Naive thymus-derived CD4-positive, alpha-beta T cell (primary cell): ENCODE data around the gene CHTOP. TPM values are rescaled to one million over a fixed set of nuclear protein-coding genes. Genes with fewer than 3 reads are reported as not detected.

Source experiments
- ATAC-seq: fragments of 150-1000 bp; cut with Tn5 transposase; 2 replicates; pipeline ENCODE4 v1.10.0; 2021; ENCODE audit warnings: mild to moderate bottlenecking, moderate library complexity
- CTCF ChIA-PET: fragments of 350-600 bp; sonication (Branson Sonifier 250); formaldehyde crosslinking; loops from one replicate; lab custom pipeline; 2021; ENCODE audit warnings: antibody characterized with exemption; lab: Charles Lee
- POLR2A ChIA-PET: fragments of 350-600 bp; sonication (Branson Sonifier 250); formaldehyde crosslinking; loops from one replicate; lab custom pipeline; 2021; ENCODE audit warnings: antibody characterized with exemption, inconsistent platforms; lab: Charles Lee
- DNase-seq, 9 donors: peaks; one replicate each; pipeline versions ENCODE4 v3.0.0 to v3.0.0-alpha.2; 2020 to 2022; ENCODE audit warnings: mixed read lengths in 1 of 9
- H3K27ac ChIP-seq: one replicate; pipeline ENCODE4 v1.7.0; 2013; ENCODE audit warnings: mild to moderate bottlenecking, low read depth, low read length, moderate library complexity
- H3K27me3 ChIP-seq, 2 donors: one replicate each; pipeline ENCODE4 v1.7.0; 2013; ENCODE audit warnings: low read length in 2 of 2, mild to moderate bottlenecking in 2 of 2, moderate library complexity in 2 of 2; ENCODE audit not compliant: control insufficient read depth in 2 of 2, insufficient read depth in 2 of 2
- H3K36me3 ChIP-seq, 3 experiments: 1 replicate in 2 of 3; 2 replicates in 1 of 3; pipeline ENCODE4 v1.7.0; 2013; ENCODE audit warnings: low read length in 3 of 3, mild to moderate bottlenecking in 3 of 3, moderate library complexity in 1 of 3; ENCODE audit not compliant: insufficient read depth in 3 of 3, control insufficient read depth in 2 of 3
- H3K4me1 ChIP-seq, 2 donors: one replicate each; pipeline ENCODE4 v1.7.0; 2013; ENCODE audit warnings: low read length in 2 of 2, mild to moderate bottlenecking in 2 of 2, moderate library complexity in 1 of 2; ENCODE audit not compliant: control insufficient read depth in 2 of 2, insufficient read depth in 2 of 2
- H3K4me3 ChIP-seq: 2 replicates; pipeline ENCODE4 v1.7.0; 2013; ENCODE audit warnings: mild to moderate bottlenecking, low read length
- H3K9me3 ChIP-seq, 3 experiments: 1 replicate in 2 of 3; 2 replicates in 1 of 3; pipeline ENCODE4 v1.7.0; 2013; ENCODE audit warnings: low read length in 3 of 3; ENCODE audit not compliant: control insufficient read depth in 2 of 3
- H3K27ac Mint-ChIP-seq, 9 donors: one replicate each; pipeline ENCODE4 v1.8.0; 2020 to 2022; ENCODE audit warnings: mixed read lengths in 9 of 9, mild to moderate bottlenecking in 8 of 9, moderate library complexity in 5 of 9, inconsistent platforms in 2 of 9
- H3K27me3 Mint-ChIP-seq, 5 donors: one replicate each; pipeline ENCODE4 v1.8.0; 2021 to 2022; ENCODE audit warnings: mixed read lengths in 5 of 5, mild to moderate bottlenecking in 1 of 5
- H3K36me3 Mint-ChIP-seq, 5 donors: one replicate each; pipeline ENCODE4 v1.8.0; 2020 to 2022; ENCODE audit warnings: mixed read lengths in 5 of 5, mild to moderate bottlenecking in 3 of 5, inconsistent platforms in 1 of 5
- H3K4me1 Mint-ChIP-seq, 7 donors: one replicate each; pipeline ENCODE4 v1.8.0; 2020 to 2022; ENCODE audit warnings: mixed read lengths in 7 of 7, mild to moderate bottlenecking in 3 of 7, inconsistent platforms in 1 of 7
- H3K4me3 Mint-ChIP-seq, 10 donors: one replicate each; pipeline ENCODE4 v1.8.0; 2020 to 2022; ENCODE audit warnings: mild to moderate bottlenecking in 10 of 10, mixed read lengths in 10 of 10, moderate library complexity in 6 of 10, inconsistent platforms in 2 of 10
- H3K9me3 Mint-ChIP-seq, 11 donors: one replicate each; pipeline ENCODE4 v1.8.0; 2020 to 2022; ENCODE audit warnings: mixed read lengths in 11 of 11, mild to moderate bottlenecking in 4 of 11, inconsistent platforms in 1 of 11, moderate library complexity in 1 of 11
- intact Hi-C, 2 donors: fragments of 100-400 bp; cut with micrococcal nuclease; formaldehyde crosslinking; loops; one replicate each; pipeline ENCODE4 v1.15.1; 2023
- polyA plus RNA-seq, 2 donors: library from polyadenylated mRNA; unstranded; fragments of 300-500 nt; fragmentation: Illumina TruSeq; gene quantifications; one replicate each; pipeline ENCODE4 v1.2.3, GENCODE V29; 2021
- total RNA-seq, 6 experiments: library from RNA in 5 of 6; stranded (reverse) in 5 of 6; gene quantifications; 1 replicate in 5 of 6; 2 replicates in 1 of 6; pipeline ENCODE4 v1.2.3 and lab custom pipeline; 2021 to 2026

Gene CHTOP
- total and polyA plus RNA-seq, 7 experiments from 2014 or later, result 57.4 to 143 (median 101) TPM

DNA sequence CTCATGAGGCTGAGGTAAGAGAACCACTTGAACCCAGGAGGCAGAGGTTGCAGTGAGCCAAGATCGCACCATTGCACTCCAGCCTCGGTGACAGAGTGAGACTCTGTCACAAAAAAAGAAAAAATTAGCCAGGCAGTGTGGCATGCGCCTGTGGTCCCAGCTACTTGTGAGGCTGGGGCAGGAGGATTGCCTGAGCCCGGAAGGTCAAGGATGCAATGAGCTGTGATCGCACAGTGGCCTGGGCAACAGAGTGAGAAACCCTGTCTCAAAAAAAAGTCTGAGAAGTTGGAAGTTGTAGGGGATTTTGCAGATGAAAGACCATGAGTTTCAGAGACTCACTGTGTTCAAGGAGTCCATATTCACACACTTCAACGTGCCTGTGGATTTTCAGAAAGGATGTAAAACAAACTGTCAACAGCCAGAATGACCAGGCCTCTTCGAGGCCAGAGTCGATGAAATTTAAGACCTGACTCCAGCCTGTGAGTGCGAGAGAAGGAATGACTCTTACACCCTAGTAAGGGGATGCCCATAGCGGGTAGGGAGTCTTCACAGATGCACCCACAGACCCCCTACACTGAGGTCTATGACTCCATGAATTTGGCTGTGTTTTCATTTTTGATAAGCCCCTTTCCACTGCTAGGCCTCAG, 8.8 kb upstream of the CHTOP start:
- Mint-ChIP-seq H3K4me1 (peaks cover 0 to 10% (median 0%) of the 10 kb centered on the region in 7 donors), H3K27ac (no peak overlapping the region), H3K36me3 (peaks cover 0 to 7% (median 0%) of the 10 kb centered on the region in 5 donors), H3K4me3 (no peak overlapping the region), H3K9me3 (no peaks in the 10 kb centered on the region), H3K27me3 (peaks cover 0 to 12% (median 0%) of the 10 kb centered on the region in 5 donors)
- Histone ChIP-seq H3K27me3 (peaks cover 0 to 2% of the 10 kb centered on the region in 2 donors), H3K4me3 (no peak overlapping the region), H3K36me3 (no peaks in the 10 kb centered on the region), H3K27ac (no peak overlapping the region), H3K9me3 (no peaks in the 10 kb centered on the region), H3K4me1 (no peaks in the 10 kb centered on the region)
- ChIA-PET CTCF (no interaction called here), POLR2A (no interaction called here)
- intact Hi-C loops, result no loop called here
- DNase-seq, result no peak
- ATAC-seq, result no peak

DNA sequence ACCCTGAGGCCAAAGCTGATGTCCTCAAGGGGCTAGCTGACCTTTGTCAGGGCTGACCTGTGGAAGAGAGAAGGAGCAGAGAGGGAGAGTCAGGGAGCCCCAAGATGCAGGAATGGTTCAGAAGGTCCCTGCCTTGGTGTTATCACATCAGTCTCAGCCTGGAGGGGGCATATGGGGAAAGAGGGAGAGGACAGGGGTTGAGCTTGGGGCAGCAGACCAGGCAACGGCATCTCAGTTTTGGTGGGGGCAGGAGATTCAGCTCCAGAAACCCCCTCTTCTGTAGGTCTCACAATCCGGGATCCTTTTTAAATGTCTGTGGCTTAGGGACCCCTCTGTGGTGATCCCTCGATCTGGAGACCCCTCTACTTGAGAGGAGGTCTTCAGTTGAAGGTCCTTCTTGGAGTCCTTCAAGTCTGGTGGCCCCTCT, 7.4 kb upstream of the CHTOP start:
- Mint-ChIP-seq H3K36me3 (peaks cover 0 to 7% (median 0%) of the 10 kb centered on the region in 5 donors), H3K27me3 (peaks cover 0 to 12% (median 0%) of the 10 kb centered on the region in 5 donors), H3K9me3 (no peaks in the 10 kb centered on the region), H3K27ac (no peak overlapping the region), H3K4me3 (no peak overlapping the region), H3K4me1 (peaks cover 0 to 11% (median 0%) of the 10 kb centered on the region in 7 donors)
- ATAC-seq (no peak), DNase-seq (no peak)
- Histone ChIP-seq H3K4me1 (no peaks in the 10 kb centered on the region), H3K36me3 (no peaks in the 10 kb centered on the region), H3K9me3 (no peaks in the 10 kb centered on the region), H3K27me3 (peaks cover 0 to 2% of the 10 kb centered on the region in 2 donors), H3K27ac (no peak overlapping the region), H3K4me3 (no peak overlapping the region)
- CTCF ChIA-PET, result interaction anchor here (0.8 kb wide), 1 partner anchor 82 kb away, joined by 3 read pairs; no protein-coding TSS in a partner anchor
- intact Hi-C loops, result no loop called here
- POLR2A ChIA-PET, result no interaction called here

DNA sequence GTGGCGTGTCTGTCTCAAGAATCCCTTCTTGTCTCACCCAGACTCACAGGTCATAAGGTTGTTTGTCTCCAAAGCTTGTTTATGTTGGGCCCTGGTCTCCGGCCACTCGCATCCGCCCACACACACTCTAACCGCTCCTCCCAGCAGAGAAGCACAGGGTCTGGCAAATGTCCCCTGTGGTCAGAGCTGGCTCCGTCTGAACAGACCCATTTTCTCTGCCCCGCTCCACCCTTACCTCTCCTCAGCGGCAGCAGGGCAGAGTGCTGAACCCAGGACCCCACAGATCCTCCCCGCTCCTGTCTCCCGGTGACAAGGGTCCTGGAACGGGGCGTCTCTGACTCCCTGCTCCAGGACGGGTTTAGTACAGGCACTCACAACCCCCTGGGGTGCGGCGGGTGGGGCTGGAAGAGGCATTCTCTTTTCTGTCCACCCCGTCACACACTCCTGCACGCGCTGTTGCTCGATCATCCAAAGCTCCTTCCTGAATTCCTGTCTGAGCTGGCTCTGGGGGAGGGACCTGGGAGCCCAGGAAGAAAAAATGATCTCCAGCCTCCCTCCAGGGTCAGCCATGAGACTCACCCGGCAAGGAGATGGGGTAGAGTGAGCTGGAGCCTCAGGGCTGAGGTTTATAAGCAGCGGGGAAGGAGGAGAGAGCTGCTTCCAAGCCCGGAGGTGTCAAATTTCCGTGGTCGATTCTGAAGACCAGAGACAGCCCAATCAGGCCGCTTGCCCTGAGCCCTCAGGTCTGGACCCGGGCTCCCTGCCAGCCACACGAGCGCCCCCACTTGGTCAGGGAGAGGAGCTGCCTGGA, 6.8 kb upstream of the CHTOP start, which contains the start of gene S100A13:
TSS of gene S100A13 (minus strand) at position 602 of the 811 bp plus-strand sequence. CDS start 1,033 bp downstream, outside the sequence.
- H3K9me3 ChIP-seq, result no peaks in the 10 kb centered on the region
- H3K36me3 Mint-ChIP-seq, result peaks cover 0 to 7% (median 0%) of the 10 kb centered on the region in 5 donors
- no peaks in the 10 kb centered on the region for H3K4me1 ChIP-seq
- H3K27ac Mint-ChIP-seq, result peak within 1 kb of the TSS in 1 of 9 donors; percentile 74
- peaks cover 0 to 12% (median 0%) of the 10 kb centered on the region in 5 donors for H3K27me3 Mint-ChIP-seq
- H3K4me3 Mint-ChIP-seq, result peak within 1 kb of the TSS in 2 of 10 donors; percentile 23 to 56
- ATAC-seq (peak; percentile 31), DNase-seq (no peak)
- ChIA-PET CTCF (interaction anchor here (0.8 kb wide), 1 partner anchor 81 kb away, joined by 3 read pairs; no protein-coding TSS in a partner anchor), POLR2A (interaction anchor here (0.6 kb wide), 1 partner anchor 17 kb away, joined by 3 read pairs; no protein-coding TSS in a partner anchor)
- no peak within 1 kb of the TSS for H3K27ac ChIP-seq
- H3K9me3 Mint-ChIP-seq, result peaks cover 0 to 2% (median 0%) of the 10 kb centered on the region in 11 donors
- intact Hi-C loops, result no loop called here
- peaks cover 0 to 14% (median 0%) of the 10 kb centered on the region in 7 donors for H3K4me1 Mint-ChIP-seq
- no peak within 1 kb of the TSS for H3K4me3 ChIP-seq
- no peaks in the 10 kb centered on the region for H3K36me3 ChIP-seq
- H3K27me3 ChIP-seq, result peaks cover 0 to 2% of the 10 kb centered on the region in 2 donors

DNA sequence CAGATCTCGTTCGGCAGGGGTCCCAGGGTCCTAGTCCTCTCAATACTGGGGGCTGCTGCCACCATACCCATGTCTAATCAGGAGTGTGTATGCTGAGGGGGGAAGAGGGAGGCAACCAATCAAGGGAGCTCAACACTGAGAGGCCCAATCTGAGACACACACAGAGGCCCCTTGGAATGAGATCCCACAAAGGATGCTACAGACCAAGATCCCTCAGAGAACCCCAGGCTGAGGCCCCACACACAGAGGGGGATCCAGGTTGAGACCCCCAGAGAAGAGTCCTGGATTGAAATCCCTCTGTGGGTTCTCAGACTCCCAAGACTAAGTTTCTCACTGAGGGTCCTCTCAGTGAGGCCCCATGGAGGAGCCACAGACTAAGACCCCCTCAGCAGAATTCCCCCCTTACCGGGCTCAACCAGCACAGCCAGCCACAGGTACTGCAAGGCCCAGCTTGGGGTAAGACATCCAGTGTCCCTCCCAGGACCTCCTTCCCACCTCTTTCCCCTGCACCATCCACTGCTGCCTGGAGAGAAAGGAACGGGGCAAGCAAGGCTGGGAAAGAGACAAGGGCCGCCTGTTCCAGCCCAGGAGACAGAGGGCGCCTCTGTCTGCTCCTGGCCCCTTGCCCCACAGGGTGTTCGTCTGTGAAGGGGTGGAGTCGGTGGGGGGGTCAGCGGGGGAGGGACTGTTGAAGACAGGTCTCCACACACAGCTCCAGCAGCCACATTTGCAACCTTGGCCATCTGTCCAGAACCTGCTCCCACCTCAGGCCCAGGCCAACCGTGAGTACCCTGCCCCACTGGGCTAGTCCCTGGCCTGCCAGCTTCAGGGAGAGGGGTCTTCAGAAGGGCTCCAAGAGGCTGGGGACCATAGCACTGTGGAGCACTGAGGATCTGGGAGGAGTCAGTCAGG, 5.9 kb upstream of the CHTOP start, which contains the start of gene S100A1:
TSS of gene S100A1 (plus strand) at position 720 of the 912 bp plus-strand sequence. CDS start 2,088 bp downstream, outside the sequence.
- POLR2A ChIA-PET, result interaction anchor here (0.9 kb wide), 1 partner anchor 13 kb away, joined by 3 read pairs; no protein-coding TSS in a partner anchor
- Histone ChIP-seq H3K9me3 (no peaks in the 10 kb centered on the region), H3K4me3 (no peak within 1 kb of the TSS), H3K27ac (no peak within 1 kb of the TSS), H3K27me3 (peaks cover 0 to 2% of the 10 kb centered on the region in 2 donors), H3K4me1 (no peaks in the 10 kb centered on the region), H3K36me3 (no peaks in the 10 kb centered on the region)
- Mint-ChIP-seq H3K4me3 (peak within 1 kb of the TSS in 2 of 10 donors; percentile 23 to 56), H3K4me1 (peaks cover under 1 to 20% (median 6%) of the 10 kb centered on the region in 7 donors), H3K27ac (peak within 1 kb of the TSS in 3 of 9 donors; percentile 22 to 74 (median 53)), H3K27me3 (peaks cover 0 to 12% (median 0%) of the 10 kb centered on the region in 5 donors), H3K9me3 (peaks cover 0 to 2% (median 0%) of the 10 kb centered on the region in 11 donors), H3K36me3 (peaks cover 0 to 7% (median 0%) of the 10 kb centered on the region in 5 donors)
- DNase-seq, result no peak
- CTCF ChIA-PET, result no interaction called here
- ATAC-seq, result peak; percentile 4
- intact Hi-C loops, result no loop called here

DNA sequence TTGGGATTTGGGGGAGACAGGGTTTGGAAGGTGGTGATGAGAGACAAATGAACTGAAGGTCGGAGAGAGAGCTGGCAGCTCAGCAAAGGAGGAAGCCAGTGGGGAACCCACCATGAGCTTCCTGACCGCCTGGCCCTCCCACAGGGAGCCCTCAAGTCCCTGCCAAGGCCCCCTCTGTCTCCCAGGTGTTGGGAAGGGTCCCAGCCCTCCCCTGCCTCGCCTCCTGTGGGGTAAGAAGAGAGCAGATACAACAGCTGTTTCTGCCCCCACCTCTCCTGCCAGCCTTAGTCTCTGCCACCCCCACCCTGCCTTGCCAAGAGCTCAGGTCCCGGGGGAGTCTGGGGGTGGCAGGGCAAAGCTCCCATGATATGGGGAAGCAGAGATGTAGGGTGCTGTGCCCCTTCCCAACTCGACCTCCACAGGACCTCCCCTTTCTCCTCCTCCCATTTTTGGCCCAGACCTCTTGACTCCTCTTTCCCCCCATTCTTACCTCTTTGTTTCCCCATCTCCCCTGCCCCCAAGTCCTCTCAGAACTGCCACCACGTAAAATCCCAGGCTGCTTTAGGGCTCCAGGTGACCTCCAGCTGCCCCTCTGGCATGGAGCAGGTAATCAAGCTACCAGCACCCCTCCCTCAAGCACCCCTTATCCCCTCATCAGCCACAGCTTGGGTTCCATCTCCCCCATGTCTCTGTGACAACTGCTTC, 5.1 kb upstream of the CHTOP start:
- peaks cover 0 to 2% of the 10 kb centered on the region in 2 donors for H3K27me3 ChIP-seq
- H3K27ac ChIP-seq, result no peak overlapping the region
- peaks cover 0 to 6% of the 10 kb centered on the region in 2 donors for H3K4me1 ChIP-seq
- no peaks in the 10 kb centered on the region for H3K9me3 ChIP-seq
- DNase-seq (no peak), ATAC-seq (no peak)
- H3K4me3 Mint-ChIP-seq, result no peak overlapping the region
- peaks cover 9 to 25% (median 13%) of the 10 kb centered on the region in 7 donors for H3K4me1 Mint-ChIP-seq
- peaks cover 0 to 12% (median under 1%) of the 10 kb centered on the region in 5 donors for H3K27me3 Mint-ChIP-seq
- ChIA-PET POLR2A (interaction anchor here (0.6 to 0.9 kb wide), 2 partner anchors 13 to 1830 kb away, joined by 3 read pairs; no protein-coding TSS in a partner anchor), CTCF (no interaction called here)
- peak overlapping the region in 3 of 9 donors; percentile 22 to 55 (median 53) for H3K27ac Mint-ChIP-seq
- H3K36me3 ChIP-seq, result no peaks in the 10 kb centered on the region
- H3K9me3 Mint-ChIP-seq, result peaks cover 0 to 4% (median 0%) of the 10 kb centered on the region in 11 donors
- H3K4me3 ChIP-seq, result no peak overlapping the region
- intact Hi-C loops, result no loop called here
- H3K36me3 Mint-ChIP-seq, result peaks cover 0 to 5% (median 0%) of the 10 kb centered on the region in 5 donors
